AG04450 (cell line): Measurements from ENCODE around the gene EFNA5. TPM values are rescaled to one million over a fixed set of nuclear protein-coding genes. Genes with fewer than 3 reads are reported as not detected.

Experiments used
- CTCF ChIA-PET: fragments of 300-600, 350-600 bp; formaldehyde crosslinking; extraction: SDS; loops from one replicate; lab custom pipeline; 2022; ENCODE audit warnings: antibody characterized with exemption, inconsistent platforms; lab: Charles Lee
- POLR2A ChIA-PET: fragments of 350-600 bp; formaldehyde crosslinking; extraction: SDS; loops from one replicate; lab custom pipeline; 2021; ENCODE audit warnings: antibody characterized with exemption, inconsistent platforms; lab: Yijun Ruan, JAX
- DNase-seq: peaks from one replicate; pipeline ENCODE4 v3.0.0-alpha.2; 2011; ENCODE audit warnings: low read depth, low spot score
- H3K27ac ChIP-seq: one replicate; pipeline ENCODE4 v1.5.1; 2012; ENCODE audit warnings: low read depth, low read length, control low read depth
- H3K27me3 ChIP-seq: one replicate; pipeline ENCODE4 v1.6.0; 2012; ENCODE audit warnings: low read length; ENCODE audit not compliant: control insufficient read depth, insufficient read depth
- H3K4me3 ChIP-seq: 2 replicates; pipeline ENCODE4 v1.5.1; 2011; ENCODE audit warnings: mild to moderate bottlenecking, low read depth, low read length, control low read depth
- H3K9me3 ChIP-seq: 2 replicates; pipeline ENCODE4 v1.5.1; 2012; ENCODE audit warnings: low read length; ENCODE audit not compliant: control insufficient read depth, insufficient read depth
- polyA plus RNA-seq: library from polyadenylated mRNA; depleted of rRNA; stranded (reverse); fragments of >200 nt; gene quantifications from 2 replicates; pipeline ENCODE4 v1.2.3, GENCODE V29; 2011
- TF ChIP-seq, protein P1 (sequence below): IDR thresholded peaks from 2 replicates; pipeline ENCODE4 v1.5.1; 2011; ENCODE audit warnings: low read depth, low read length, control low read depth, inconsistent platforms

The EFNA5 gene
- polyA plus RNA-seq, 1 experiment = 3.0 TPM

DNA sequence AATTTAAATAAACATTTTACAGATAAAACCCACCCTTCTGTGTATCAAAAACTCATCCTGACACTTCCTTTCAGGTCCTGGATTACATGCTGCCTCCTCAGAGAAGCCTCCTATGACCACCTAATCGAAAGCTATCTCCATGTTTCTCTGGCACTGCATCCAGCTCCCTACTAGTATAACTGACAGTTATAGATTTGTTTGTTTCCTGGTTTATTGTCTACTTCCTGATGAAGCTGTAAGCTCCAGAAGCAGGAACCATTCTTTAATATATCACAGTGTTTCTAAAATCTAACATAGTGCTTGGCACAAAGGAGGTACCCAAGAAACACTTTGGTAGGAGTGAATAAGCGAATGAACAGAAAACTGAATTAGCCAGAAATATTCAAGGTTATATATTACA is 270.4 kb downstream of the EFNA5 start:
- CTCF ChIA-PET = interaction anchor here (0.8 to 1.8 kb wide), 2 partner anchors 152 to 171 kb away, joined by 3 to 6 read pairs; no protein-coding TSS in a partner anchor

GRCh38 chr5:107398703-107399102 is 272.0 kb downstream of the EFNA5 start:
- POLR2A ChIA-PET = no interaction called here
- Histone ChIP-seq H3K27ac (no peak overlapping the region), H3K4me3 (no peak overlapping the region), H3K27me3 (no peaks in the 10 kb centered on the region), H3K9me3 (no peaks in the 10 kb centered on the region)
- TF ChIP-seq, protein P1, sequence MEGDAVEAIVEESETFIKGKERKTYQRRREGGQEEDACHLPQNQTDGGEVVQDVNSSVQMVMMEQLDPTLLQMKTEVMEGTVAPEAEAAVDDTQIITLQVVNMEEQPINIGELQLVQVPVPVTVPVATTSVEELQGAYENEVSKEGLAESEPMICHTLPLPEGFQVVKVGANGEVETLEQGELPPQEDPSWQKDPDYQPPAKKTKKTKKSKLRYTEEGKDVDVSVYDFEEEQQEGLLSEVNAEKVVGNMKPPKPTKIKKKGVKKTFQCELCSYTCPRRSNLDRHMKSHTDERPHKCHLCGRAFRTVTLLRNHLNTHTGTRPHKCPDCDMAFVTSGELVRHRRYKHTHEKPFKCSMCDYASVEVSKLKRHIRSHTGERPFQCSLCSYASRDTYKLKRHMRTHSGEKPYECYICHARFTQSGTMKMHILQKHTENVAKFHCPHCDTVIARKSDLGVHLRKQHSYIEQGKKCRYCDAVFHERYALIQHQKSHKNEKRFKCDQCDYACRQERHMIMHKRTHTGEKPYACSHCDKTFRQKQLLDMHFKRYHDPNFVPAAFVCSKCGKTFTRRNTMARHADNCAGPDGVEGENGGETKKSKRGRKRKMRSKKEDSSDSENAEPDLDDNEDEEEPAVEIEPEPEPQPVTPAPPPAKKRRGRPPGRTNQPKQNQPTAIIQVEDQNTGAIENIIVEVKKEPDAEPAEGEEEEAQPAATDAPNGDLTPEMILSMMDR = no peak
- no peak for DNase-seq
- CTCF ChIA-PET = no interaction called here

More for the DNA sequence above, 270.4 kb downstream of the EFNA5 start:
- DNase-seq = no peak
- no peak overlapping the region for H3K4me3 ChIP-seq
- TF ChIP-seq, protein P1 = no peak
- H3K9me3 ChIP-seq = no peaks in the 10 kb centered on the region
- H3K27ac ChIP-seq = no peak overlapping the region
- POLR2A ChIA-PET = no interaction called here
- H3K27me3 ChIP-seq = no peaks in the 10 kb centered on the region

GRCh38 chr5:107396351-107396690 is 274.4 kb downstream of the EFNA5 start:
- Histone ChIP-seq H3K27me3 (no peaks in the 10 kb centered on the region), H3K27ac (no peak overlapping the region), H3K4me3 (no peak overlapping the region), H3K9me3 (no peaks in the 10 kb centered on the region)
- ChIA-PET POLR2A (no interaction called here), CTCF (no interaction called here)
- no peak for DNase-seq
- TF ChIP-seq, protein P1 = no peak

GRCh38 chr5:107395632-107396350 is 274.9 kb downstream of the EFNA5 start:
- CTCF ChIA-PET = no interaction called here
- TF ChIP-seq, protein P1 = no peak
- no peak overlapping the region for H3K27ac ChIP-seq
- no peak for DNase-seq
- POLR2A ChIA-PET = no interaction called here
- H3K27me3 ChIP-seq = no peaks in the 10 kb centered on the region
- no peaks in the 10 kb centered on the region for H3K9me3 ChIP-seq
- H3K4me3 ChIP-seq = no peak overlapping the region

- Histone ChIP-seq H3K27ac (no peak overlapping the region), H3K9me3 (no peaks in the 10 kb centered on the region), H3K27me3 (no peaks in the 10 kb centered on the region), H3K4me3 (no peak overlapping the region)
- TF ChIP-seq, protein P1 = no peak
- ChIA-PET CTCF (interaction anchor here (1.0 kb wide), 1 partner anchor 178 kb away, joined by 4 read pairs; no protein-coding TSS in a partner anchor), POLR2A (no interaction called here)
- no peak for DNase-seq
Observed at GRCh38 chr5:107393851-107394250, 276.9 kb downstream of the EFNA5 start.
